Posterior cingulate gyrus (tissue), 11 donors: ENCODE data around the gene EIF2S2.

Source experiments
- DNase-seq, 10 donors: peaks; one replicate each; pipeline versions ENCODE4 v3.0.0 to v3.0.0-alpha.2; 2020 to 2021; ENCODE audit warnings: mixed read lengths in 3 of 10
- intact Hi-C: fragments of 100-400 bp; cut with DNase I; formaldehyde crosslinking; loops from one replicate; pipeline ENCODE4 v1.15.1; 2023

The EIF2S2 gene

DNA sequence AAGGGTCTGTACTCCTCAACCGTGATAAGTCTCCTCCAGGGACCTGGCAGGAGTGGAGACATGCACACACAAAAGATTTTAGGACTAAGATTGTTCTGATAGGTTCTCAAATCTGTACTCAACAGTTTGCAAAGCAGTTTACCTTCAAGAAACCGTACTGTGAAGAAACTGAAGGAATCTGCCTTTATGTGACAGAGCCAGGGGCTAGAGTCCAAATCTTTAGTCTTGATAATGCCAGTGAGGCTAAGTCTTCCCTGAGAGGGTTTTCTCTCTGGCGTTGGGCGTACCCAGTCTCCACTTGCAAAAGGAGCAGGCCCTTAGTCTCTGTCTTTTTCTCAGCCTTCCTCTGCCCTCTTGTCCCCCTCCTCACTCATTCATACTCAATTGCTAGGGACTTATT lies 70.8 kb downstream of the EIF2S2 start:
- intact Hi-C loops, result no loop called here
- no peak for DNase-seq

DNA sequence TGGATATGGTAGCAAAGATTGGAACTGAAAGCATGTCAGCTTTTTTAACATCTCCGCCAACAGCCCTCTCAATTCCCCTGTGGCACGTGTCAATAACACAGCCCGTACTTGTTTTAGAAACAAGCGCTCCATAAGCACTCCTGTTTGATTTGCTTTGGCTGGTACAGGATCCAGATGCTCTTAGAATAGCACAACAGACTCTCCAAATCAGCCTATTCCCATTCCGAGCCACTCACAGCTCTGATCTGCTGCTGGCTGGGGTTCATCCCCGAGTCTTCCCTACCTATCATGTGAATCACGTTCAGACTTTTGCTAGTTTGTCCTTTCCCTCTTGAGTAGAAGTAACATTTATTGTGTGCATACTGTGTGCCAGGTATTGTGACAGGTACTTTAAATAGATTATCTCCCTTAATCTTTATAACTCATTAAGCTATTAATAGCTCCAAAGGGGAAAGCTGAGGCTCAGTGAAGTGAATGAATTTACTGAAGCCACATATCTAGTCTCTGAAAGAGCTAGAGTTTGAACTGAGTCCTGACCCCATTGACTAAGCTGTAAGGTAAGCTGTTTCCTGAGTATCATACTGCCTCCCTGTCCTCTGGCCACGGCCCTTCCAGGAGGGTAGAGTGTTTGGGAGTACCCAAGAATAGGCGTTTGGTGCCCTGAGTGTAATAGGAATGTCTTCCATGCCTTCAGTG lies 71.6 kb downstream of the EIF2S2 start:
- intact Hi-C loops, result no loop called here

More for the DNA sequence above, 71.6 kb downstream of the EIF2S2 start:
- DNase-seq, result peak in 1 of 10 donors; percentile 14
